GM18498 (cell line): ENCODE results near the gene SLC17A7.
"Not testable (repeated sequence)": the region's sequence is repeated elsewhere in the genome, so short reads cannot be mapped to it uniquely, and the experiment has no call there.

ENCODE experiments used
- ATAC-seq: cut with Tn5 transposase; IDR thresholded peaks from one replicate; pipeline ENCODE4 v1.9.1; 2021; ENCODE audit warnings: mild to moderate bottlenecking, moderate library complexity; ENCODE audit not compliant: unreplicated experiment

SLC17A7 gene

DNA sequence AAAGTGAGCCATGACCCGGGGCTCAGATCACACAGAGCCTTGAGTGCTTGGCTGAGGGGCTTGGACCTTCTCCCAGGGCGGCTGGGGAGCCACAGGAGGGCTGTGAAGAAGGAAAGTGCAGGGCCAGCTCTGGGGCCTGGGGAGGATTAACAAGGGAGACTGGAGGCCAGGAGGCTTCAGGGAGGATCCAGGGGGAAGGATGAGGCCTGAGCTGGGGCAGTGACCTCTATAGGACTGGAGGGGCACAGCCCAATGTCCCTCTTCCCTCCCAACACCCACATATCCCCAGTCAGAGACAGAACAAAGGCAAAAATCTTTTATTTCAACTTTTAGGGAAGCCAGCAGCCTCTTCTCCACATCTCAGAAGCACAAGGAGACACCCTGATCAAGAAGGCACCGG, 4.7 kb upstream of the SLC17A7 start:
- no peak for ATAC-seq

DNA sequence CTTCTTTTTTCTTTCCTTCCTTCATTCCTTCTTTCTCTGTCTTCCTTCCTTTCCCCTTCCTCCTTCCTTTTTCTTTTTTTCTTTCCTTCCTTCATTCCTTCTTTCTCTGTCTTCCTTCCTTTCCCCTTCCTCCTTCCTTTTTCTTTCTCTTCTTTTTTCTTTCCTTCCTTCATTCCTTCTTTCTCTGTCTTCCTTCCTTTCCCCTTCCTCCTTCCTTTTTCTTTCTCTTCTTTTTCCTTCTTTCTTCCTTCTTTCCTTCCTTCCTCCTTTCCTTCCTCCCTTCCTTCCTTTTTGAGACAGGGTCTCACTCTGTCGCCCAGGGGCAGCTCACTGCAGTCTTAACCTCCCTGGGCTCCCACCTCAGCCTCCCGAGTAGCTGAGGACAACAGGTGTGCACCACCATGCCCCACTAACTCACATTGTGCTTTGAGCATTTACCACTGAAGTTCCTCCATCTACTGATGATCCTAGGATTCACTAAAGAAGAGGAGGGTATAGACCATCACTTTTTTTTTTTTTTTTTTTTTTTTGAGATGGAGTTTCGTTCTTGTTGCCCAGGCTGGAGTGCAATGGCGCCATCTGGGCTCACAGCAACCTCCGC, 2.9 kb upstream of the SLC17A7 start:
- not testable (repeated sequence) for ATAC-seq

DNA sequence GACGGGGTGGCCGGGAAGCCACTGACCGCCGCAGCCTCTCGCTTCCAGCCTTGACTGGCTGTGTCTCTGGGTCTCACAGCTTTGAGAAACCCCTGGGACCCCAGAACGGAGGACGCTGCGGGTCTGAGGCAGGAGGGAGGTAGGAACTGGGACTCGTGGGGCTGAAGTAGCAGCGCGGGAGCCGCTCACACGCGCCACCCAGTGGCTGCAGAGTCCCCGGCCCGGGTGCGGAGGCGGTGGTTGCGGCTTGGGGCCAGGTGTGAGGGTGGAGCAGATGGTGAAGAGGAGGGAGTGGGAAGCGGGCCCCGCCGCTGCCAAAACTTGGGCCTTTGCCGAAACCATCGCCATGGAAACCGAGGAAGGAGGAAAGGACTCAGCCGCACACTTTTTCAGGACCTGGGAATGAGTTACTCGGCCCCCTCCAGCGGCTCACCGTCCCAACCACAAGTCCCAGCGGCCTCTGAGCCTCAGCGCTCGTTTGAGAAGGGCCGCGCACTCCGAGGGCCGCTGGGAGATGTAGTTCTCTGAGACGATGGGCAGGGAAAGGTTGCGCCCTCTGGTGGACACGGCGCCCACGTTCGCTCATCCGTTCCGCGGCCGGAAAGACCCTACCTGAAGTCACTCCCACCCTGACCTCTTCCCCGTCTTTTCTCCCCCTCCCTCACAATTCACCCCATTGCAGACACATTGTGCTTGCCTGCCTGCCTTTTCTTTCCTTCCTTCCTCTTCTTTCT, 2.2 kb upstream of the SLC17A7 start:
- peak; percentile 81 for ATAC-seq

DNA sequence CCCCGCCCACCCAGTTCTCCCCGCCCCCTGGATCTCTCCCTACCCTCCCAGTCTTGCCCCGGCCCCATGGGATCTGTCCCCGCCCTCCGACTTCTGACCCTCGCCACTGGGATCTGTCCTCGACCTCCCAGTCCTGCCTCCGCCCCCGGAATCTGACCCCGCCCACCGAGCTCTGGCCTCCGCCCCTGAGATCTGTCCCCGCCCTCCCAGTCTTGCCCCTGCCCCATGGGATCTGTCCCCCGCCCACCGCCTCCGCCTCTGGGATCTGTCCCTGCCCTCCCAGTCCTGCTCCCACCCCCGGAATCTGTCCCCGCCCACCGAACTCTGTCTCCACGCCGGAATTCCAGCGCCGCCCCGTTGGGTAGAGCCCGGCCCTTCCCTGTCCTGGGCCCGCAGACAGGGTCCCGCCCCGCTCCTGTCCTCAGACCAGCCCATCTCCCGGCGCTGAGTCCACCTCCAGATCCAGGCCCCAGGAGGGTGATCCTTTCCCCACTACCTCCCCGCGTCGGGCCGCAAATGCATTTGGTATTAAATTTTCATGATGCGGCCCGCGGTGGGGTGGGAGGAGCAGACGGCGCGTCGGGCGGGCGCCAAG, 1.5 kb upstream of the SLC17A7 start:
- peak; percentile 22 for ATAC-seq

DNA sequence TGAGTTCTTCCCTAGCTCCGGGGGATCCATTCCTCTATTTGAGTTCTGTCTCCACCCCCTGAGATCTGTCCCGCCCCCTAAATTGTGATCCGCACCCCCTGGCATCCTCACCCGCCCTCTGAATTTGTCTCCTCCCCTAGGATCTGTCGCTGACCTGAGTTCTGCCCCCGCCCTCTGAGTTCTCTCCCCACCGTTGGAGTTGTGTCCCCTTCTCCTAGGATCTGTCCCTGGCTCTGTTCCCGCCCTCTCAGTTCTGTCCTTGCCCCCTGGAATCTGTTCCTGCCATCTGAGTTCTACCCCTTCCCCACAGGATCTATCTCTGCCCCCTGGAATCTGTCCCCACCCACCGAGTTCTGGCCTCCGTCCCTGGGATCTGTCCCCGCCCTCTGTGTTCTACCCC, 1.0 kb upstream of the SLC17A7 start:
- ATAC-seq = no peak

DNA sequence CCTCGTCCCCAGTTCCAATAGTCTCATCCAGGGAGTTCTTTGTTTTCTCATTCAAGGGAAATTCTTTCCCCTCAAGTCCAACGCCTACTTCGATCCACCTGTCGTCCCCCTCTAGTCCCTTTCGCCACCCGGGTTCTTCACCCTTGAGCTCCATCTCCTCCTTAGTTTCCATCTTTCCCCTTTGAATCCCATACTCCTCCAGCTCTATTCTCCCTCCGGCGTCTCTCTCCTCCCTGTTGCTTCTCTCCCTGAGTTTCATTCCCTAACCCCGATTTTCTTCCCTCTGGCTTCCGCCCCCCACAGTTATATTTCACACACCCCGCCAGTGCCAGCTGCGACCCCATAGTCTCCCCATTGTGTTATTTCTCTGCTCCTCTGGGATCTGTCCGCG, 628 bp upstream of the SLC17A7 start:
- no peak for ATAC-seq

DNA sequence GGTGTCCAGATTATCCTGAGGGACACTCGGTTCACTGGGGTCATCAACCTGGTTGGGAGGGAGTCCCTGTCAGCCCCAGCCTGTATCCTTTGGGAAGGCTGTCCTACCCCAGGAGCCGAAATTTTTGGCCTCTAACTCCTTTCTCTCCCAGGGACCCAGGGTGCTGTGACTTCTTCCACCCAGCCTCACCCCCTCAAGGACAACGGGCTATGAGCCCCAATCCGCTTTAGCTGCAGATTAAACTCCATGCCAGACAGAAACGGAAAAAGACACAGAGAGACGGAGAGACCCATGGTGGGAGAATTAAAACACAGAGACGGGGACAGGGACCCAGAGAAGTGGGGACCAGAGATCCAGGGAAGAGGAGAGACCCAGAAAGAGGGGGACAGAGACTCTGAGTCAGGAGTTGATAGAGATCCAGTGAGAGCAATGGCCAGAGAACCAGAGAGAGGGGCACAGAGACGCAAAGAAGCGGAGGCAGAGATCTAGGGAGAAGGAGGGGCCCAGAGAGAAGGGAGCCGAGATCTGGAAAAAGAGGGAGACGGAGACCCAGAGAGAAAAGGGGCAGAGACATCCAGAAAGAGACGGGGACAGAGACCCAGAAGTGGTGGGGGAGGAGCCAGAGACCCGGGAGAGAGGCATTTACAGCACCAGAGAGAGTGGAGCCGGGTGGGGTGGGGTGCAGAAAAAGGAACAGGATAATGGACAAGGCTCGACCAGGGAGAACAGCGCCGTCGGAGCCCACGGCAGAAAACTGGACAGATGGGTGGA, 703 bp downstream of the SLC17A7 start:
- no peak for ATAC-seq

DNA sequence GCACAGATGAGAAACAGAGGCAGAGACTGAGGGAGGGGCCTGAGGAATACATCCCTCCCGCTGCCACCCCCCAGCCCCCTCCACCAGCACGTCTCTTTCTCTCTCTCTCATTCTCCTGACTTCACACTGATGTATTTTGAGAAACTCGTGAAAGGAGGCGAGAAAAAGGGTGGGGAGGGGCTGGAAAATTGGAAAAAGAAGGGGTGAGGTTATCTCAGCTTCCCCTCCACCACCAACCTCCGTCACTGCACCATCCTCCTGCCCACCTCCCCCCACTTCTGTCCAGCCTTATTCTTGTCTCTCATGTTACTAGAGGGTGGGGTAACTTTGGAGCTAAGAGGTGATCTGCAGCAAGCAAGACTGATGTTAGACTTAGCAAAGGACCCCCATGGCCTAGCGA, 1.5 kb downstream of the SLC17A7 start:
- no peak for ATAC-seq

DNA sequence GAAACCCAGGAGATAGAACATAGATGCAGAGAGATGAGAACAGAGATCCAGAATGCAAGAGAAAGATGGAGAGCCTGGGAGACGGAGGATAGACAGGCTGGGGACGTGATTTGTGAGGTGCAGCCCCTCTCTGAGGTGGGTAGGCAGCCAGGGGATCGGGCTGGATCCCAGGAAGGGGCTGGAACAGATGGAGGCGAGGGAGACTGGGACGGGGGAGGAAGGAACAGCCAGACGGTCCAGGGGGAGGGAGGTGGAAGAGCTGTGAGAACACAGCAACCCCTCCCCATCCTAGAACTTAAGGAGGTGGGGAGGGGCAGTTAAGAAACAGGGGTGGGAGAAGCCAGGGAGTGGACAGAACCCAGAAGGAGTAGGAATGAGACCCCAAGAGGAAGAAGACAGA, 3.1 kb downstream of the SLC17A7 start:
- ATAC-seq = no peak

DNA sequence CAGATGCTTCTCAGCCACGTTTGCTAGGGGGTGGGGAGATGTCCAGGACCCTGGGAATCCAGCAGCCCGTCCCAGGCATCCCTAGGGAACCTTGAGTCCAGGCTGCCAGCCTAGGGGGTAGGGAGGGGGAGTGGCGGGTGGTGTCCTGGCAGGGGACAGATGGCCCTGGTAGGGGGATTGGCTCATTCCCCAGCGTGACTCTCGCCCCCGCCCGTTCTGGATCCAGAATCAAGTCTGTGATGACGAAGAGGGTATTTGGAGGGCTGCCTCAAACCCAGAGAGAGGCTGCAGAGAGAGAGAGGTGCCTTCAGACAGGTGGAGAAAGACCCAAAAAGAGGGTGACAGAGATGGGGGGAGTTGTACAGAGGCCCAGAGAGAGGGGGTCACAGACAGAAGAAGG, 4.1 kb downstream of the SLC17A7 start:
- ATAC-seq = no peak

DNA sequence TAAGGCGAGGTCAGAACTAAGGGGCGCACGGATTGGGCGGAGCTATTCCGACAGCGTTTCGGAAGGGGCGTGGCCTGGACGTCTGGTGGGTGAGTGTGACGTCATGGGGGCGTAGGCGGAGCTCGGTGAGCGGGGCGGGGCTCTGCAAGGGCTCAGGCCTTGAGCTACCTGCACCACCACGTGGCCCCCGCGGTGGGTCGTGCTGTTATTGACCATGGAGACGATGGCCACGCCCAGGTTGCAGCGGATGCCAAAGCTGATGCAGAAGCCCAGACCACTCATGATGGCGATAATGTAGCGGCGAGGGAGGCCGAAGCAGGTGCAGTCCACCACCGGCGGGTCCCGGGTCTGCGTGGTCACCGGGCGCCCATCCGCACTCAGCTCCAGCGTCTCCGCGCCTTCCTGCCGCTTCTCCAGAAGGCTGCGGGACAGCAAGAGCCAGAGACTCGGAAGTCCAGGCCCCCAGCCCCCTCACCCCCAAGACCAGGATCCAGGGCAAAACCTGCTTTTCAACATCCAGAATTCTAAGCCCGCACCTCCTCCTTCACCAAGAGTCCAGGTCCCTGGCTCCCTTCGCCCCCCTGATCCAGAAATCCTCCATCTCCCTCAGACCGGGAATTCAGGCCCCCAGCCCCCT, 4.8 kb downstream of the SLC17A7 start:
- no peak for ATAC-seq

DNA sequence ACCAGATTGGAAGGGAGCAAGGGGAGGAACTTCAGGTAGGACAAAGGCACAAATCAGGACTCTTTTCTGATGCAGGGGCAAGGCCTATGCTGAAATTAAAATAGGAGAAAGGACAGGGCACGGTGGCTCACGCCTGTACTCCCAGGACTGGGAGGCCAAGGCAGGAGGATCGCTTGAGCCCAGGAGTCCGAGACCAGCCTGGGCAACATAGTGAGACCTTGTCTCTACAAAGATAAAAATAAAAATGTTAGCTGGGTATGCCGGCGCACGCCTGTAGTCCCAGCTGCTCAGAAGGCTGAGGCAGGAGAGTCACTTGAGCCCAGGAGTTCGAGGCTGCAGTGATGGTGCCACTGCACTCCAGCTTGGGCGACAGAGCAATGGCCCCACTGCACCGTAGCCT, 5.7 kb downstream of the SLC17A7 start:
- ATAC-seq = no peak

DNA sequence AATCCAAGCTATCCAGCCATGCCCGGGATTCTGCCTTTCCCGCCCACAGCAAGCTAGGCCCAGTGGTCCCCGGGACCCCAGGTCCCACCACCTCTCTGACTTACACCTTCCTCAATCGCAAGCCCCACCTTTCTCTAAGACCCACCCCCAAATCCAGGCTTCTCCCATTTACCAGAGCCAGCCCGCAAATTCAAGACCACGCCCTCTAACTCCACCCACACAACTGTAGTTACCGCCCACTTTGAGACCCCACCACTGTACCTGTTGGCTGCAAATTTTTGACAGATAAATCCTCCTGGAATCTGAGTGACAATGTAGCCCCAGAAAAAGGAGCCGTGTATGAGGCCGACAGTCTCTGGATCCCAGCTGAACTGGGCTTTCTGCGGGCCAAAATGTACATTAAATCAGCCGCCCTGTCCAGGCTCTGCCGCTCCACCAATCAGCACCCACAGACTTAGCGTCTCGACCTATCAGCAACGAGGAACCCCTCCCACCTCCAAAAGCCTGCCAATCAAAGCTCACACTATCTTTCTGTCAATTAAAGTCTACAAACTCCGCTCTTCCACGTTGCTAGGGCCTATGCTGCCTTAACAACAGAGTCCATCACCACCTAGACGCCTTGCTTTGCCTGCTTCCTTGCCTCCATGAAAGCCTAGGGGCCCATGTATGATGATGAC, 6.3 kb downstream of the SLC17A7 start:
- no peak for ATAC-seq

DNA sequence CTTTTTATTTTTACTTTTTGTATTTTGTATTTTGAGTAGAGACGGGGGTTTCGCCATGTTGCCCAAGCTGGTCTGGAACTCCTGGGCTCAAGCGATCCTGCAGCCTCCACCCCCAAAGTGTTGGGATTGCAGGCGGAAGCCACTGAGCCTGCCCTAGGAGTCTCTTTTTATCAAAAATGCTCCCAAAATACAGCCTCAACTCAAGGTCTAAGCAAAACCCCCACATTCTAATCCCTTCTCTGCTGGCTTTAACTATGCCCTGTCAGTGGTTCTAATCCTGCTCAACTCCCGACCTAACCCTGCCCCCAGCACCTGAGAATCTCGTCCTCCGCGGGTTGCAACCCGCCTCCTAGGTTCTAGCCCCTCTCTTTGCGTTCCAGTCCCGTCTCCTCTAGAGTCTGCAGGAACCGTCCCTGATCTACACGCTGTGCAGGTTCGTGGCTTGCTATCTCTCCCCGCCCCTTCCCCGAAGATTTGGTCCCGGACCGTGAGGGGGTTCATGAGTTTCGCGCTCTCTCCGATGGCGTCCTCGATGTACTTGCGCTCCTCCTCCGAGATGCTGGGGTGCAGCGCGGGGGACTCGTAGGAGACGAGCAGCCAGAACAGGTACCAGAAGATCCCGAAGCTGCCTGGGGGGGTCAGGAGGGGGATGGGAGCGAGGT, 8.0 kb downstream of the SLC17A7 start:
- no peak for ATAC-seq

DNA sequence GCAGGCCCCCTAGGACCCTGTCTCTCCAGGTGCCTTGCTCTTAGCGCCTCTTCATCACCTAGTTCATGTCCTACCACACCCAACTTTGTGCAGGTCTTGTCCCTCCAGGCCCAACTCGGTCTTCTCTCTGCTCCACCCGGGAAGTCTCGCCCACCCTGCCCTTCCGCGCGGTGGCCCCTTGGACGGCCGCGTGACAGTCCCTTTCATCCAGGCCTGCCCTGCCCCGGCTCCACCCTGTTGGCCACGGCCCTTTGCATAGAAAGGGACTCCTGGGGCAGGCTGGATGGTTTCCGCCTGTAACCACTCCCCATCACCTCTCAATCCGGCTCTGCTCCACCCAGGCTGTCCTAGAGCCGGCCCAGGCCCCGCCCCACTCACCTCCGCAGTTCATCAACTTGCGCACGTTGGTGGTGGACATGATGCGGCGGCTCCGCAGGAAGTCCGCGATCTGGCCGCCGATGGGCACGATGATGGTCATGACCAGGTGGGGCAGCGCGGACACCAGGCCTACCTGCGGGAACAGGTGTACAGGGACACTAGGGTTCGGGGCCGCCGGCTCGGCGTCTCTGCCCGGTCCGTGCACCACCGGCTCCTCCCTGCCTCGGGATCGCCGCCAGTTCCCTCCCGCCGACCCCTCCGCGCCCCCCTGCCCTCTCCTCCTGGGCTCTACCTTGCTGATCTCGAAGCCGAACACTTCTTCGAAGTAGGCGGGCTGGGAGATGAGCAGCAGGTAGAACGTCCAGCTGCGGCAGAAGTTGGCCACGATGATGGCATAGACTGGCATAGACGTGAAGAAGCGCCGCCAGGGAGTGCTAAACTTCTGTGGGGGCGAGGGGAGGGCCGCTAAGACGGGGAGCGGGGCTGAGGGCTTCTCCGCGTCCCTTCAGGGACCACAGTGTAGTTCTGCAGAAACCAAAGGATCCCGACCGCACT, 8.9 kb downstream of the SLC17A7 start:
- ATAC-seq = no peak

DNA sequence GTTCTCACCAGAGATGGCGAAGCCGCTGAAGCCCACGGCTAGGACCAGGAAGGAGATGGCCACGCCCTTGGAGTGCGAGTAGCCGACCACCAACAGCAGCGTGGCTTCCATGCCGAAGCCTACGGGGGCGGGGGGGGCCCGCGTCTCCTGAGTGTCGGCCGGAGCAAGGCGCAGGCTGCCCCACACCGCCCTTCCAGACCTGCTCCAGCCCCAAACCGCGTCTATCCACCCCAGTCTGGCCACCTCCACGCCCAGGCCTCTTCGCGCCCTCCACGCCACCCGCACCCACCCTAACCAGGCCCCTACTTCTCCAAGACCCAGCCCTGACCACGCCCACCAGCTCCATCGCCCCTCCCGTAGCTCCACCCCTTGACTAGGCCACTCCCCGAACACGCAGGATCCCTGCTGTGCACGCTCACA, 10.0 kb downstream of the SLC17A7 start:
- no peak for ATAC-seq

DNA sequence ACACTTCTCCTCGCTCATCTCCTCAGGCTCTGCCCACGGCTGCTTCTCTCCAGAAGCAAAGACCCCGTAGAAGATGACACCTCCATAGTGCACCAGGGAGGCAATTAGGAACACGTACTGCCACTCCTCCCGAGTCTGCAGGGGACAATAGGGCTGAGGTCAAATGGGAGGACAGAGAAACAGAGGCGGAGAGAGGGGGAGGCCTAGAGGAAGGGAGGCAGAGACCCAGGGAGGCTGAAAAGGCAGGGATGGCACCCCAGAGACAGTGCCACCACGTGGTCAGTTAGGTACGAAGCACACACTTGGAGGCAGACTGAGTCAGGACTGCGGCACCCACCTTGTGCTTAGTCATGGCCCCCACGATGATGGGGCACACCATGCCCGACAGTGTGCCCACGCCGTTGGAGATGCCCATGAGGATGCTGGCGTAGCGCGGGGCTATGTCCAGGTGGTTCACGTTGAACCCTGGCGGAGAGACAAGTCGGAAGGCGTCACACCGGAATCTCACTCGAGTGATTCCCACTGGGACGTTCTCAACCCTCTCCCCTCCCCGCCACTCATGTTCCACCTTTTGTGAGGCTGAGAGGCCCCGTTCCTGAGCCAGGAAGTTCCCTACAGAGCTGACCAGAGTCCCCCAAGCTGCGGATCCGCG, 10.5 kb downstream of the SLC17A7 start:
- ATAC-seq = no peak

DNA sequence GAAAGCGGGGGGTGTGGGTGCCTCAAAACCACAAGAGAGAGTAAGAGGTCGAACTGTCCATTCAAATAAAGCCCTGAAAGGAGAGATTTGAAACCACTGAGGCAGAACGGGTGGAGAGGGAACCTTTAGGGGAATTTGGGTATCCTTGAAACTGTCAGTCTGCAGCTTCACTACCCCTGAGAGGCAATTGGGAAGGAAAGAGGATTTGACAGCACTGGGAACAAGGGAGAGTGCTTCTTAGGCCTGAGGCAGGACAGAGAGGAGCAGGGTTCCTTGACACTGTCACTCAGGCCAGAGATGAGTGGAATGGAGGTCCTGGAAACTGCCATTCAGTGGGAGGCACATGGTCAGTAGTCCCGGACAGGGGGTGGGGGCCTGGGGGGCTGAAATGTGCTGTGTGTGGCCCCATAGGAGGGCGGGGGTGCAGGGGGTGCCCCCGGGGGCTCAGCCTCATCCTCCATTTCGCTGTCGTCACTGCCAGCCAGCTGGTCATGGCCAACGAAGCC, 11.1 kb downstream of the SLC17A7 start:
- no peak for ATAC-seq
